Peyer's patch (tissue), 4 donors: ENCODE data around the gene XCL1.

Experiments
- POLR2A ChIP-seq, 2 donors: fragments of 450-650 bp; IDR thresholded peaks; one replicate each; pipeline ENCODE4 v1.5.1; 2017; ENCODE audit warnings: antibody characterized with exemption in 2 of 2, mild to moderate bottlenecking in 2 of 2, moderate library complexity in 2 of 2
- TF ChIP-seq, protein P1 (sequence below), 6 experiments: fragments of 450-650 bp in 4 of 6; fragments of 200-600 bp in 2 of 6; sonication (generic) in 1 of 6; IDR thresholded peaks; one replicate each; pipeline ENCODE4 v1.5.1; 2017 to 2019; ENCODE audit warnings: antibody characterized with exemption in 6 of 6, mild to moderate bottlenecking in 3 of 6, moderate library complexity in 1 of 6

GRCh38 chr1:168567007-168567406 lies 9.4 kb upstream of the XCL1 start:
- TF ChIP-seq, protein P1, sequence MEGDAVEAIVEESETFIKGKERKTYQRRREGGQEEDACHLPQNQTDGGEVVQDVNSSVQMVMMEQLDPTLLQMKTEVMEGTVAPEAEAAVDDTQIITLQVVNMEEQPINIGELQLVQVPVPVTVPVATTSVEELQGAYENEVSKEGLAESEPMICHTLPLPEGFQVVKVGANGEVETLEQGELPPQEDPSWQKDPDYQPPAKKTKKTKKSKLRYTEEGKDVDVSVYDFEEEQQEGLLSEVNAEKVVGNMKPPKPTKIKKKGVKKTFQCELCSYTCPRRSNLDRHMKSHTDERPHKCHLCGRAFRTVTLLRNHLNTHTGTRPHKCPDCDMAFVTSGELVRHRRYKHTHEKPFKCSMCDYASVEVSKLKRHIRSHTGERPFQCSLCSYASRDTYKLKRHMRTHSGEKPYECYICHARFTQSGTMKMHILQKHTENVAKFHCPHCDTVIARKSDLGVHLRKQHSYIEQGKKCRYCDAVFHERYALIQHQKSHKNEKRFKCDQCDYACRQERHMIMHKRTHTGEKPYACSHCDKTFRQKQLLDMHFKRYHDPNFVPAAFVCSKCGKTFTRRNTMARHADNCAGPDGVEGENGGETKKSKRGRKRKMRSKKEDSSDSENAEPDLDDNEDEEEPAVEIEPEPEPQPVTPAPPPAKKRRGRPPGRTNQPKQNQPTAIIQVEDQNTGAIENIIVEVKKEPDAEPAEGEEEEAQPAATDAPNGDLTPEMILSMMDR (IDR thresholded peaks at IDR 0.05), result no peak
- TF ChIP-seq POLR2A (IDR thresholded peaks at IDR 0.05), result no peak
